GM21576 (cell line): ENCODE results near the gene INTS7.
"Not testable (repeated sequence)": the region's sequence is repeated elsewhere in the genome, so short reads cannot be mapped to it uniquely, and the experiment has no call there.

ENCODE experiments used
- ATAC-seq: cut with Tn5 transposase; IDR thresholded peaks from one replicate; pipeline ENCODE4 v1.9.1; 2021; ENCODE audit warnings: mild to moderate bottlenecking, moderate library complexity; ENCODE audit not compliant: unreplicated experiment

INTS7 gene

DNA sequence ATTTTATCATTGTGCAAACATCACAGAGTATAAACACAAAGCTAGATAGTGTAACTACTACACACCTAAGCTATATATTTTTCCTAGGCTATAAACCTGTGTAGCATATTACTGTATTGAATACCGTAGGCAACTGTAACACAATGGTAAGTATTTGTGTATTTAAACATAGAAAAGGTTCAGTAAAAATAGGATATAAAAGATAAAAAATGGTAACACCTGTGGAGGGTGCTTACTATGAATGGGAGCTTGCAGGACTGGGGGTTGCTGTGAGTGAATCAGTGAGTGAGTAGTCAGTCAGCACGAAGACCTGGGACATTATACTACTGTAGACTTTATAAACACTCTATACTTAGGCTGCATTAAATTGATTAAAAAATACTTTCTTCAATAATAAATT lies 4.3 kb upstream of the INTS7 start:
- no peak for ATAC-seq

DNA sequence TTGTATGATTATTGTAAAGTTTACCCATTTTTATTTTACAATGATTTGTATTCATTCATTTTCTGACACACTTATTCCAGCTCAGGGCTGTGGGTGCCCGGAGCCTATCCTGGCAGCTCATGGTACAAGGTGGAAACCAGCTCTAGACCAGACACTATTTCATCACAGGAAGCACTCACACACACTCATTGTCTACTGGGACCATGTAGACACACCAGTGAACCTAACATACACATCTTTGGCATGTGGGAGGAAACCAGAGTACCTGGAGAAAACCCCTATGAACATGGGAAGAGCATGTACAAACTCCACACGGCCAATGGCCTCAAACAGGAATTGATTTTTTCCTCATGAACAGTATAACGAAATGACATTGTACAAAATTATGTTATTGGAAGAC lies 2.5 kb upstream of the INTS7 start:
- no peak for ATAC-seq

DNA sequence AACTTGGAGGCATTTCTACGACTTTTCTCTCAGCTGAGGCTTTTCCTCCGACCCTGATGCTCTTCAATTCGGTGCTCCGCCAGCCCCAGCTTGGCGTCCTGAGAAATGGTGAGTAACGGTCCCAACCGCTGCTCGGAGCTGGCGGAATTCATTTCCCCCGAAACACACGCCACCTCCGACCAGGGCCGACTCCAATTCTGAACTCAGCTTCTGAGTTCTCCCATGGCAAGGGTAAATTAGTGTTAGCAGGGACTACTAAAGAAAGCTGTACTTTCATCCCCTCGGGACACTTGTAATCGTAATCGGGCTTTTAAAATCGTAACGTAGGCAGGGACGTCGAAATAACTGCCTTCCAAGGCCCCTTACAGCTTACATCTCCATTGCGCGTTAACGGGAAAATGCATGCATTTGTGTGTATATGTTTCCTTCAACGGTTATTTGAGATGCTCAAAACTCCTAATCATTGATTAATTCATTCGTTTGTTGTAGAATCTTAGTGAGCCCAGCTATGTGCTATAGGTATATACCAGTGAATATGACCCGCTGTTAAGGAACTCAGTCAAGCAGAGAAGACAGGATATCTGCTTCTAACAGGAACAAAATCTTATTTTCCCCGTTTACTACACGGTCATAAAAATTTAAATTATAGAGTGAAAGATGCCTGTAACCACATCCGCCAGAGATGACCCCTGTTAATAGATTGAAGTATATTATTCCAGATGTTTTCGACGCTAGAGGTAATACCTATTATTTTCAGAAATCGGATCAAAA lies 663 bp upstream of the INTS7 start:
- peak; percentile 8 for ATAC-seq

DNA sequence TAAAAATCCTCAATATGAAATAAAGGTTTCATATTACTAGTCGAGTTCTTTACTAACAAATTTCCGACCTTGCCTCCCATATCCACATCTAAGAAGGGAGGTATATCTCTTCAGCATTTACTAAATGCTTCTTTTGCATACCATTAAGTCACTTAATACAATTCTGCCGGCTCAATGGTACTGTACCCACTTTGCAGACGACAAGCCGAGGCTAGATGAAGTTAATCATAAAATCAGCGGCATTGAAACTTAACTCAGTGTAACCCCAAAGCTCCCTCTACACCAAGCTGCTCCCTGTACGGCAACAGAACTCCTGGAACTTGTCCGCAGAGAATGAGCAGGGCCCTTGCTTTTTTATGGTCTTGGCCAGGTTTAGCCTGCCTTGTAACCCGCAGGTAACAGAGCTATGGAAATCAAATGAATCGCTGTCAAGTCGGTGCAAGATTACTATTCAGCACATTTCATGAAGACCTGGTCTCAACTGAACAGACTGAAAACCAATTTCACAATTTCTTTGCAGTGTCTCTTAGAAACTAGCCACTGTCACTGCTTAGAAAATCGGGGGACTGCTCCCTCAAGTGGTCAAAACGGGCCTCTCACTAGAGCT lies 738 bp downstream of the INTS7 start:
- ATAC-seq: peak; percentile 10

DNA sequence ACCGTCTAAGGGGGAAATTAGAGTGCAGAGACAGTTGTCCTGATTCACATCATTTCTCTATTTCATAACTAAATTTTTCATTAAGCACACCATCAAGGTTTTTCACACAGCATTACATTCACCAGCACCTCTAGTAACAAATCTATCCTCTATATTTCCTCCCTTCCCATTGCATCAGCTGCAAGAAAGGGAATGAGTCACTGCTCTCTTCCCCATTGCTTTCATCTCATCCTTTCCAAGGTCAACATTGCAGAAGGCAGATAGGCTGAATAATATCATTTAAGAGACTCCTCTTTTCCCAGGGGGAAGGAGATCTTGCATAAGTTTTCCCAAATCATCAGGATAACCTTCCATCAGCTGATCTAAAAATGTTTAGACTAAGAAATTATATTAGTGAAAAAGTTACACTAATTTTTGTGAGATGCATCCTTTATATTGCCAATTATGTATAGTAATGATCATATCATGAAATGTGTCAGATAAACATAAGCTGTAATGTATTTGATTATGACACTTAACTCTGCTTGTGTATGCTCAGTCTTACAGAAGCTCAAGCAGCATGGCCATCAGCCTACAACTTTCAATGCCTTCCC lies 4.3 kb downstream of the INTS7 start:
- no peak for ATAC-seq

DNA sequence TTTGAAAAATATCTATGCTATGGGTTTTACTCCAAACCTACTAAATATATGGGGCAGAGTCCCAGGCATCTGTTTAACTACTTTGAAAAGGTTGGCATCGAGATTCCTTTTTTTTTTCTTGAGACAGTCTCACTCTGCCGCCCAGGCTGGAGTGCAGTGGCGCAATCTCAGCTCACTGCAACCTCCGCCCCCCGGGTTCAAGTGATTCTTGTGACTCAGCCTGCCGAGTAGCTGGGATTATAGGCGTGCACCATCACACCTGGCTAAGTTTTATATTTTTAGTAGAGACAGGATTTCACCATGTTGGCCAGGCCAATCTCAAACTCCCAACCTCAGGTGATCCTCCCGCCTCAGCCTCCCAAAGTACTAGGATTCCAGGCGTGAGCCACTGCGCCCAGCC lies 7.6 kb downstream of the INTS7 start:
- ATAC-seq: not testable (repeated sequence)

DNA sequence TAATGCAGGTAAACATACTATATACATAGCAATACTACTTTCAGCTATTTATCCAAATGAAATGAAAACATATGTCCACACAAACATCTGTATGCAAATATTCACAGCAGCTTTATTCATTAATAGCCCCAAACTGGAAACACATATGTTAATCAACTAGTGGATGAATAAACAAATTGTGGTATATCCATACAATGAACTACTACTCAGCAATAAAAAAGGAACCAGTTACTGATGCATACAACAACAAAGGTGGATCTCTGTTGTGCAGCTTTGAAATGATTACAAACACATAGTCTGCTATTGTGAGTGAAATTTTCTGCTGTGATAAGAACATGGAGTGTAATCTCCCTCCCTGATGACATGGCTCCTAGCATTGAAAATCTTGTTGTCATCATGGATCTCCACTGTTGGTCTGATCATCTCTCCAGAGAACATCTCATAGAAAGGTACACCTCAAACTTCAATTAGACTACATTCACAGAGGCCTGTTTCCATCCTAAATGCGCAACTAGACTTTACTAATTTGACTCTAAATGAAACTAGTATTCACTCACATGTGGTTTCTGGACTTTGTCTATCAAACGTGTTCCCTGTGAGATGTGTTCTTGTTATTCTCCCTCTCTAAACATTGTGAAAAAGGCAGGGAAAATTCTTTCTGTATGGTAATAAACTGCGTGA lies 10.7 kb downstream of the INTS7 start:
- no peak for ATAC-seq

DNA sequence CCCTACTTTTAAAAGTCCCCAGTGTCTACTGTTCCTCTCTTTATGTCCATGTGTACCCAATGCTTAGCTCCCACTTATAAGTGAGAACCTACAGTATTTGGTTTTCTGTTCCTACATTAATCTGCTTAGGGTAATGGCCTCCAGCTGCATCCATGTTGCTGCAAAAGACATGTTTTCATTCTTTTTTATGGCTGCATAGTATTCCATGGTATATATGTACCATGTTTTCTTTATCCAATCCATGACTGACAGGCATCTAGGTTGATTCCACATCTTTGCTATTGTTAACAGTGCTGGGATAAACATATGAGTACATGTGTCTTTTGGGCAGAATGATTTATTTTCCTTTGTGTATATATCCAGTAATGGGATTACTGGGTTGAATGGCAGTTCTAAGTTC lies 12.4 kb downstream of the INTS7 start:
- ATAC-seq: not testable (repeated sequence)

DNA sequence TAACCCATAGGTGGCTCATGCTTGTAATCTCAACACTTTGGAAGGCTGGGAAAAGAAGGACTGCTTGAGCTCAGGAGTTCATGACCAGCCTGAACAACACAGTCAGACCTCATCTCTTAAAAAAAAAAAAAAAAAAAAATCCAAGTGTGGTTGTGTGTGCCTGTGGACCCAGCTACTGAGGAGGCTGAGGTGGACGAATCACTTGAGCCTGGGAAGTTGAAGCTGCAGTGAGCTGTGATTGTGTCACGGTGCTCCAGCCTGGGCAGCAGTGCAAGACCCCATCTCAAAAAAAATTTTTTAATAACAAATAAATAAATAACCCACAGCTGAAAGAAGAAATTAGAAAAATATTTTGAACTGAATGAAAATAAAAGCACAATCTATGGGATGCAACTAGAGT lies 13.8 kb downstream of the INTS7 start:
- no peak for ATAC-seq

DNA sequence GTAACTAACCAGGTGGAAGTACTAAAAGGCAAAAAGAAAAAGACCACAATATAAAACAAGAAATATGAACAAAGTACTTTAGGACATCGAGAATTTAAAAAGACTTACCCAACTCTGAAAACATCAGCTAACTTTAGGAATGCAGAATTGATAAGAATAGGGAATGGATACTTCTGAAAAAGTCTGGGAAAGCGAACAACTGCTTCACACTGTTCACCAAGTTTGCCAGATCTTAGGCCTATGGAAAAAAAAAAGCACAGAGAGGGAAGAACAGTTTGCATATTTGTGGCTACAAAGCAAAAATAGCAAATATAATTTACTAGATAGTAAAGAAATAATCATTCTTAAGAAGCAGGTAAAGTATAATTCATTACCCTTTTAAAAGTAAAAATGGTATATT lies 14.4 kb downstream of the INTS7 start:
- ATAC-seq: no peak

DNA sequence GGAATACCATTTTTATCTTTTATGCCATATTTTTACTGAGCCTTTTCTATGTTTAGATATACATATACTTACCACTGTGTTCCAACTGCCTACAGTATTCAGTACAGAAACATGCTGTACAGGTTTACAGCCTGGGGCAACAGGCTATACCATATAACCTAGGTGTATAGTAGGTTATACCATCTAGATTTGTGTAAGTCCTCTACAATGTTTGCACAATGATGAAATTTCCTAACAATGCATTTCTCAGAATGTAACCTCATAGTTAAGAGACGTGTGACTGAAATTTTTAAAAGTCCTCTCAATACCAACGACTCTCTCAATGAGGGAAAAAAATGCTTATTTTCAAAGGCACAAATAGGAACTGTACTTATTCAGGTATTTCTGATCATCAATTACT lies 21.7 kb downstream of the INTS7 start:
- ATAC-seq: no peak

DNA sequence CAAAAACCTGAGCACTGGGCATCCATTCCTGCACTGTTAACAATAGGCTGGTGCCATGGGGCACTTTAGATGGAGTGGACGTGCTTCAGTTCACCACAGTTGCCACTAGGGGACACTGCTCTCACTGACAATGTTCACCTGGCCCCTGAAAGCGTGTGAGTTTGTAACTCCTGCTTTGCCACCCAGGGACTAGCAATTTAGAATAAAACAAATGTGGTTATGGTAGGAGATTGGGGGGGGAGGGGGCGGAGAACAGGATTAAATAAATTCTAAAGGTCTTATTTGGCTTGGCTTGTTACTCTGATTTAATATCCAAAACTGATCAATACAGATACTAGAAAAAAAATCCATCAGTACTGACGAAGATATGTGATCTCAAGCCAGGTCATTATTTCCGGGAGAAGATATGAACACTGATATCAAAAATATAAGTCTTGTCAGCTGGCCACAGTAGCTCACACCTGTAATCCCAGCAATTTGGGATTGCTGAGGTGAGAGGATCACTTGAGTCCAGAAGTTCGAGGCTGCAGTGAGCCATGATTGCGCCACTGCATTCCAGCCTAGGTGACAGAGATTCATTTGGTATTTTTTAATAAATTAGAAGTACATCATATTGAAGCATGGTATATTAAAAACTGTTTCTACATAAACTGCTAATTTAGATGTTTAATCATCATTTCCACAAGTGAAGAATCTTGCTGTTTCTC lies 23.2 kb downstream of the INTS7 start:
- ATAC-seq: peak; percentile 97

DNA sequence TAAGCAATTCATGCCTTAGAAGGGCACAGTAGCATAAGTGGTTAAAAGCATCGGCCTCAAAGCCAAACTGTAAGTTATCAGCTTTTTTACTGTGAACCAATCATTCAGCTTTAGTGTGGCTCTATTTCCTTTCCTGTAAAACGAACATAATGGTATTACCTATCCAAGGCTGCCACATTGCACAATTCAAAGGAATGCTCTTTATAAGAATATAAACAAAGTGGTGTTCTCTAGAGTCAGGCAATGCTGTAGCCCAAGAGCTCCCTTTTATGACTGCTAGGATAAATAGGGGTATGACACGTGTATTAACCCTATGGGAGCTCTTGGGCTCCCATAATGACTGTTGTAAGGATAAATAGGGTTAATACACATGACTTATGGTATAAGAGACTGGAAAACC lies 25.4 kb downstream of the INTS7 start:
- no peak for ATAC-seq

DNA sequence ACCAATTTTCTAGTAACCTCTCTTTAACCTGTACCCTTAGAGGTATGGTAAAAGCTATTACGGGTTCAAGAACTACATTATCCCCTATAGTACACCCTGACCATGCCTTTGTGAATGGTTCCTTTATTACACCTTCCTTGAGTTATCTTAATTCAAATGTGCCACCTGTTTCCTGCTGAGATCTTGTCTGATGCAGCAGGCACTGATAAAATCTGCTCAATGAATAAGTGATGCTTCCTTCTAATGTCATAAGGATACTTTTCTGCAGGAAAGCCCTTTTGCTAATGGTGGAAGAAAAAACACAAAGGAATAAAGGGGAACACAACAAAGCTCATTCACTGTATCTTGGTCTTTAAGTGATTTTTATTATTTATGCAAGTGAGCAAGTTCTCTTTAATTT lies 25.8 kb downstream of the INTS7 start:
- ATAC-seq: no peak

DNA sequence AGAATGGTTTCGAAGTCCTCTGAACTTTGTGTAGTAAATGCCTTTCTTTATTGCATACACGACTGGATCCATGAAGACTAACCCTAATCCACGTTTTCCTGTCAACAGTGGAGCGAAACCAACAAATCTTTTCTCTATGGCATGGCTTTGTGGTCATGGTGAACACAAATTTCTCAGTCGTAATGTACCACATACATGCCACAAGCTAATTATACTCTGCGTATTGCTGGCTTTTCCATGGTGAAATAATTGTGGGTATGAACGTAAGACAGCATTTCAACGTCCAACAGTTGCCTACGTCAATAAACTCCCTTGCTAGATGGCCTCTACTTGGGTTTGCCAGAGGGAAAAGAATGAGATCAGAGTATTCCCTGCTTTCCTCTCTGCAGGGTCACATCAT lies 27.5 kb downstream of the INTS7 start:
- ATAC-seq: no peak

DNA sequence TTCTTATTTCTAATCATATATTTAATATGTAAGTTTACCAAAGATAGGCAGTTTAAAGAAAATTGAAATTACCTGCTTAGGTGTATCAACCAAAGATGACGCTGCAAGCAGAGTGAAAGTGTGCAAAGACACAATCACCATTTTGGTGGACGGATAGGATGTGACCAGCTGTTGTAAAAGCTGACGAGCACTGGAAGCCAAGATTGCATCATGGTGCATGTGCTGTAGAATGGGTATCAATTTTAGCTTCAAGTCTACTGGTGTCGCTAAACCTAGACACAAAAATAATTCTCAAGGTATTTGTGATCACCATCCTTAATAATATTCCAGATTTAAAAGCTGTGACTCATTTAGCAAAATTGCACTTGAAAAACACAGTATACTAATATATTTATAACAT lies 28.2 kb downstream of the INTS7 start:
- ATAC-seq: no peak

DNA sequence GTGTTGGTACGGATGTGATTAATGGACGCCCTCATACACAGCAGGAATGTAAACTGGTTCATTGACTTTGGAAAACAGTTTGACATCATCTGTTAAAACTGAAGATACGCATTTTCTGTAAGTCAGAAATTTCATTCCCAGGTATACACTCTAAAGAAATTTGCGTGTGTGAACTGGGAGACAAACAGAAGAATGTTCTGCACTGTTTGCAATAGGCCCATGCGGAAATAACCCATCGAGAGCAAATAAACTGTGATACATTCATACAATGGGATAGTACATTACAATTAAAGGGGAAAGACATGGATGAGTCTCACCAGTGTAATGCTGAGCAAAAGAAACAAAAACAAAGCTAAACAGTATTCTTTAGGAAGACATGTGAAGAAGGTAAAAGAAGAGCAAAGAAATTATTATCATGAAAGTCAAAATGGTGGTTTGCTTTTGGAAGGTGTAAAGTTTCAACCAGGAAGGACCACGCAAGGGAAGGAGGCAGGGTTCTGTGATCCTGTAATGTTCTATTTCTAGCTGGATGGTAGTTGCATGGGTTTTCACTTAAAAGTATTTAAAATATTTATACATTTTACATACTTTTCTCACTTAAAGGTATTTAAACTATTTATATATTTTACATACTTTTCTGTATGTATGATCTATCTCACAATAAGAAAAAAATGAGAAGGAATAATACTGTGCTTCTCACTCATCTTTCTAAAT lies 30.3 kb downstream of the INTS7 start:
- no peak for ATAC-seq

DNA sequence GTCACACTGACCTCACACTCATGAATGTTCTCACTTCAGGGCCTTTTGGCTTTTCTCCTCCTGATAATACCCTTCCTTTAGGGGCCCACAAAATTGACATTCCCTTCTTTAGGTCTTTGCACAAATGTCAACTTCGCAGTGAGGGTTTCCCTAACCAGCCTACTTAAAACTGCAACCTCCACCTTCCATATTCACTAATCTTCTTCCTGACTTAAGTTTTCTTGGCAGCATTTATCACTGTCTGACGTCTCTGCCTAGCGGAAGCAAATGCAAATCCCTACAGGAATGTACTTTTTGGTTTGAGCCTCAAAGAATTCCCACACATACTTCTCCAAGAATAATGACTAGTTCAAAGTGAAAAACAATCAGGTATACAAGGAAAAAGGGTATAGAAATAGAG lies 32.8 kb downstream of the INTS7 start:
- no peak for ATAC-seq

DNA sequence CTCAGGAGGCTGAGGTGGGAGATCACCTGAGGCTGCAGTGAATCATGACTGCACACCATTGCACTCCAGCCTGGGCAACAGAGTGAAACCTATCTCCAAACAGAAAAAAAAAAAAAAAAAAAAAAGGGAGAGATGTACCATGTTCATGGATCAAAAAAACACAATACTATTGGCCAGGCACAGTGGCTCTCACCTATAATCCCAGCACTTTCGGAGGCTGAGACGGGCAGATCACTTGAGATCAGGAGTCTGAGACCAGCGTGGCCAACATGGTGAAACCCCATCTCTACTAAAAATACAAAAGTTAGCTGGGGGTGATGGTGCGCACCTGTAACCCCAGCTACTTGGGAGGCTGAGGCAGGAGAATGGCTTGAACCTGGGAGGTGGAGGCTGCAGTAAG lies 37.9 kb downstream of the INTS7 start:
- not testable (repeated sequence) for ATAC-seq

DNA sequence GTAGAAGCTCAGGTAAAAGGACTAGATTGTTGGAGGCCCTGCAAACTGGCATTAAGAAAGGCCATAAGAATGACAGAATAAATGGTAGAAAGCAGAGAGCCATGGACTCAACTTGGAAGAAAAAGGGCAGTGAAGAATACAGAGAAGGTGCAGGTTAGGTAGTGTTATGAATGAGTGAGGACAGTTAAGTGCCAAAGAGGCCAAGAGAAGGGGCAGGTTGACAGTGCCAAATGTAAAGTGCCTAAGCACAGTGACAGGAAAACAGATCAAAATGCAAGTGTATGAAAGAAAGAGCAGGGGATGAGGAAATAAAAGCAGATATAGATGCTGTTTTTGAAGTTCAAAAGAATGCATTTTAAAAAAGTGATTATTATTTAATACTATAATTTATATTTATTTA lies 43.7 kb downstream of the INTS7 start:
- ATAC-seq: no peak
